HCT116 (cell line): Measurements from ENCODE around the gene SAG.

ENCODE experiments used
- EZH2 ChIP-seq: fragments of 200-600 bp; sonication (generic); IDR thresholded peaks from 2 replicates; pipeline ENCODE4 v1.6.1; 2017; ENCODE audit warnings: antibody characterized with exemption, mixed run types
- SP1 ChIP-seq: IDR thresholded peaks from 2 replicates; pipeline ENCODE4 v1.6.1; 2012; ENCODE audit warnings: low read depth
- ZFX ChIP-seq: fragments of 450-650 bp; IDR thresholded peaks from 2 replicates; pipeline ENCODE4 v1.6.1; 2017
- TF ChIP-seq, protein P1 (sequence below), 3 experiments: fragments of 200-600 bp in 1 of 3; sonication (generic) in 1 of 3; IDR thresholded peaks in 2 of 3; conservative IDR thresholded peaks in 1 of 3; 2 replicates each; pipeline ENCODE4 v1.5.1; 2012 to 2017; ENCODE audit warnings: low read depth in 2 of 3, low read length in 2 of 3, antibody characterized with exemption in 1 of 3, borderline replicate concordance in 1 of 3, control low read depth in 1 of 3, mild to moderate bottlenecking in 1 of 3, mixed read lengths in 1 of 3, mixed run types in 1 of 3, moderate library complexity in 1 of 3; ENCODE audit not compliant: insufficient read depth in 1 of 3
- TF ChIP-seq, protein P2 (sequence below): IDR thresholded peaks from 2 replicates; pipeline ENCODE4 v1.6.1; 2012

DNA sequence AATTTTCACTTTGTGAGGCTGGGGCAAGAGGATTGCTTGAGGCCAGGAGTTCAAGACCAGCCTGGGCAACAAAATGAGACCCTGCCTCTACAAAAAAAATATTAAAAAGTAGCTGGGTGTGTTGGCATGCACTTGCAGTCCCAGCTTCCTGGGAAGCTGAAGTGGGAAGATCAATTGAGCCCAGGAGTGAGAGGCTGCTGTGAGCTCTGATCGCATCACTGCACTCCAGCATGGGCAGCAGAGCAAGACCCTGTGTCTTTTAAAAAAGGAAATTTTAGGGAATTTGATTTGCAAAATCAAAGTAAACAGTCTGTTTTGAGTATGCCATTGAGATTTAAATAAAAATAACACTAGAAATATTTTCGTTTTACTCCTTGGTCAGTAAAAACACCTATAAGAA, 28.7 kb upstream of the SAG start:
- TF ChIP-seq ZFX: no peak
- TF ChIP-seq, protein P1, sequence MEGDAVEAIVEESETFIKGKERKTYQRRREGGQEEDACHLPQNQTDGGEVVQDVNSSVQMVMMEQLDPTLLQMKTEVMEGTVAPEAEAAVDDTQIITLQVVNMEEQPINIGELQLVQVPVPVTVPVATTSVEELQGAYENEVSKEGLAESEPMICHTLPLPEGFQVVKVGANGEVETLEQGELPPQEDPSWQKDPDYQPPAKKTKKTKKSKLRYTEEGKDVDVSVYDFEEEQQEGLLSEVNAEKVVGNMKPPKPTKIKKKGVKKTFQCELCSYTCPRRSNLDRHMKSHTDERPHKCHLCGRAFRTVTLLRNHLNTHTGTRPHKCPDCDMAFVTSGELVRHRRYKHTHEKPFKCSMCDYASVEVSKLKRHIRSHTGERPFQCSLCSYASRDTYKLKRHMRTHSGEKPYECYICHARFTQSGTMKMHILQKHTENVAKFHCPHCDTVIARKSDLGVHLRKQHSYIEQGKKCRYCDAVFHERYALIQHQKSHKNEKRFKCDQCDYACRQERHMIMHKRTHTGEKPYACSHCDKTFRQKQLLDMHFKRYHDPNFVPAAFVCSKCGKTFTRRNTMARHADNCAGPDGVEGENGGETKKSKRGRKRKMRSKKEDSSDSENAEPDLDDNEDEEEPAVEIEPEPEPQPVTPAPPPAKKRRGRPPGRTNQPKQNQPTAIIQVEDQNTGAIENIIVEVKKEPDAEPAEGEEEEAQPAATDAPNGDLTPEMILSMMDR (IDR thresholded peaks at IDR 0.05 in 2 of 3, conservative IDR thresholded peaks at IDR 0.05 in 1 of 3; ENCODE audit: borderline replicate concordance in 1 of 3, insufficient read depth in 1 of 3, low read depth in 2 of 3, low read length in 2 of 3): no peak
- no peak for TF ChIP-seq EZH2
- TF ChIP-seq SP1: no peak
- TF ChIP-seq, protein P2, sequence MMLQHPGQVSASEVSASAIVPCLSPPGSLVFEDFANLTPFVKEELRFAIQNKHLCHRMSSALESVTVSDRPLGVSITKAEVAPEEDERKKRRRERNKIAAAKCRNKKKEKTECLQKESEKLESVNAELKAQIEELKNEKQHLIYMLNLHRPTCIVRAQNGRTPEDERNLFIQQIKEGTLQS: no peak
